AG08396 (cell line): ENCODE measurements around the gene ANTXR2.
"Not testable (repeated sequence)": the region's sequence is repeated elsewhere in the genome, so short reads cannot be mapped to it uniquely, and the experiment has no call there.

Experiments
- DNase-seq: peaks from one replicate; pipeline ENCODE4 v3.0.0; 2012; ENCODE audit warnings: low spot score, mixed read lengths

Gene ANTXR2

DNA sequence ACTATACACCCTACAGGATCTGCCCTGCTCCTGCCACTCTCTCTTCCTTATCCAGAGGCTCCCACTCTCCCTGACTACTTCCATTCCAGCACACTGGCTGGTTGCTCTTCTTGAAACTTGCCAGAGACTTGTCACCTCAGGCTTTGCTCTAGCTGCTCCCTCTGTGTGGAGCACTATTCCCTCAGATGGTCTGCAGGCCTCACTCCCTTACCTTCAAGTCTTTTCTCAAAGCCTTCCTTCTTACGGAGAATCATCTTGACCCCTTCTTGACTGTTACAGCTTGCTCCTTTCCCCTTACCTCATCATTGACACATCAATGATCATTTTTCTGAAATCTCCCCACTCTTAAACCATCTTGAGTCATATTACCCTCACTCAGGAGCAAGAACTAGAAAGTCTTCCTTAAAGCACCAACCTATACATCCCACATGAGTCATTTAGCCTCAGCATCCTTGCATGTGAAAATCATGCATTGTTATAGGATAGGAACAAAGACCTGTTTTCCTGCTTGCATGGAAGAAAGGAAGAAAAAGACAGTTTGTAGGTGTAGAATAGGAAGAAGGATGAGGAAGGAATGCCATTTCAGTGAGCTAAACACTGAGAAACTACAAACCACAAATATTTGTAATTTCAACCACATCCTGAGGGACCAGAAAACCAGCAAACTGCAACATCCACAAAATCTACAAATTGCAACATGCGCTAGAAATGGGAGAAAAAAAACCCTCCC, 55.7 kb downstream of the ANTXR2 start:
- DNase-seq: peak; percentile 47

DNA sequence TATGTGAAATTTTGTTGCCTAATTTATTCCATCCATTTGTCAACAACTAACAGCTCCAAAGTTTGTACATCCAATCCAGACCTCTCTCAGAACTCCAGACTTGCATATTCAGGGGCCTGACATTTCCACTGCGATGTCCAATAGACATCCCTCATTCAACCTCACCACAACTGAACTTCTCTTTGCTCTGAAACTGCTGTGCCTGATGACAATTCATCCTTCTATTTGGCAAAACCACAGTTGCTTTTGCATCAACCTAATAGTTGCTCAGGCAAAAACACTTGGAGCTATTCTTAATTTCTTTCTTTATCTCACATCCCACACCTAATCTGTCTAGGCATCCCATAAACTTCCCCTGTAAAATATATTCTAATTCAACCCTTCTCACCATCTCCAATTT, 56.5 kb downstream of the ANTXR2 start:
- DNase-seq: no peak

DNA sequence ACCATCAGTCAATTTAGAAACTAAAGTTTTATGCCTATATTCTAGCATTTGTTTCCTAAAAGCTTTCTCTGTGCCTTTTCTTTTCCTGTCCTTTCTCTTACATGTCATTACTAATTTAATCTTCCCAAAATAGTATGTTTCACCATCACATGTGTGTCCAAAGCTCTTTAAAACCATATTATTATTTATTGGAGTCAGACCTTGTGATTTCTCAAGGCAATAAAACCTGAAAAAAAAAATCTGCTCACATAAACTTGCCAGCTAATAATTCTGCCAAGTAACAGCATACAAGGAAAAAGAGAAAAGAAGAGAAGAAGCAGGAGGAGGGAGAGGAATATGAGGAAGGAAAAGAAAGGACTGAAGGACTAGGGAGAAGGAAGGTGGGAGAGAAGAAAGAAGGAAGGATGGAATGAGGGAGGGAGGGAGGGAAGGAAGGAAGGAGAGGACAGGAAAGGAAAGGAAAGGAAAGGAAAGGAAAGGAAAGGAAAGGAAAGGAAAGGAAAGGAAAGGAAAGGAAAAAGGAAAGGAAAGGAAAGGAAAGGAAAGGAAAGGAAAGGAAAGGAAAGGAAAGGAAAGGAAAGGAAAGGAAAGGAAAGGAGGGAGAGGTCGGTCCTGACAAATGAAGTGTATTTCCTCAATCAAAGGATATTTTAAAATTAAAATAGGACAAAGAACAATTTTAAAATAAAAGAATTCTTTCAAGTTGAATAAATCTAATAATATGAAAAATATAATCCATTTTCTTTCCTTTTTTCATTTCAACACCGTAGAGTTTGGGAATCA, 57.4 kb downstream of the ANTXR2 start:
- DNase-seq: no peak

DNA sequence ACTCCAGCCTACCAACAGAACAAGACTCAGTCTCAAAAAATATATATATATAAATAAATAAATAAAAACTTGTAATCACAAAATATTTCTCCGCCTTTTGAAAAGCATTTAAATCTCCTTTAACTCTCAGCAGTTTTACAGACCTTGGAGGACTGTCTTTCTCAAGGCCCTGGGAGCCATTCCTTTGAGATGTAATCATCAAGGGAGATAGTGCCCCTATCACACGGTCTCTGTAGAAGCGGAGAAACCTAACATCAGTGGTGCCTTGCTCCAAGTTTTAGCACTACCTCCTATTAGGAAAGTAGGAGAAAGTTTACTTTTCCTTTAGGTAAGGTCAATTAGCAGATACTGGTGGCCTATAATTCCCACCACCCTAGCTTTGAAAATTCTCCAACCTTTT, 58.5 kb downstream of the ANTXR2 start:
- DNase-seq: no peak

DNA sequence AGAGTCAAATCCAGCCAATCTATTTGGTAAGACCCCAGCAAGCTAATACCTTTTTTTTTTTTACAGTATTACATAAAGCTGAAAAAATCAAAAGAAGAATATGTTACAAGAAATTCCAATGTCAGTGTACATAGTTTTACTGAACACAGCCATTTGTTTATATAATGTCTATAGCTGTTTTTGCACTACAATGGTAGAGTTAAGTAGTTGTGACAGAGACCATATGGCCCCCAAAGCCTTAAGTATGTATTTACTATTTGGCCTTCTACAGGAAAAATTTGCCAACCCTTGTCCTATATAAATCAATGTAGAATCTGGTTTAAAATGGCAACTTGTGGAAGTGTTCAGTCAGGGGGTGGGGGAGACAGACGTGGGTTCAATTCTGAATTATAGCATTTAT, 60.7 kb downstream of the ANTXR2 start:
- no peak for DNase-seq

DNA sequence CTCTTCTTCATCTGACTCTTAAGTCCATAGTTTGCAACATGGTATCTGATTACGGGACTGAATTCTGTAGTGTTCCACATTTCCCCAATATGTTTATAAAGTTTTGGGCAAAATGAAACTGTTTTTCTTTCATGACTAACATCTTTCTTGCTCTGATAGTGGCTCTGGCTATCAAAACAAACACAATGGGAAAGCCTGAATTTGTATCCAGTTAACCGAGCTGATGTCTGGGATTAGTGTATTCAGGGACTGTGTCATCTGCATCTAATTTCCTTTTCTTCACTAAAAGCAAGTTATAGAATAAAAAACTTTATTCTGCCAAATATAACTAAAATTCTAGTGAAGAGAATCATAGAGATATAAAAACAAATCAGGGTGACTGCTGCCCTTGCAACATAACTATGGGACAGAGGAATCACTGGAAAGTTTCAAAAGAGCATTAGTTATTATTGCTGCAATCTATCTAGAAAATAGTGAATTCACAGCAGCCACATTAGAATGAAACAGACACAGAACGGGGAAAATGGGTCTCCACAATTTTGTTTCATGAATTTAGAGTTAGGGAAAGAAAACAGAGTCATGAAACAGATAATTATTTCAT, 61.3 kb downstream of the ANTXR2 start:
- peak; percentile 34 for DNase-seq

DNA sequence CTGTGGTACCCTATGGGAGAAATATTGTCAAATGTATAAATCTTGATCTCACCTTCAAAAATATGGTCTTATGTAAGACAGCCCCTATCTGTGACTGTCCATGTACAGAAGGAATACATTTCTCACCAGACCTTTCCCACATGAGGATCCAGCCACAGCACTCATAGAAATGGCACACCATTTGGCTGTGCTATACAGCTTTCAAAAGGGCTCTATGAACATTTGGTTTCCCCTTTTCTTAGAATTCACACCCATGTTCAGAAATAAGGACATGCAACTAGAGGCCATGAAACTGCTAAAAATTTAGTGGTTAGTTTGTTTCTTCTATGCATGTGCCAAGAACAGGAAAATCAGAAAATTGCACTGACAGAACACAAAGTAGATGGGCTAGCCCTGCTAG, 62.7 kb downstream of the ANTXR2 start:
- DNase-seq: no peak

DNA sequence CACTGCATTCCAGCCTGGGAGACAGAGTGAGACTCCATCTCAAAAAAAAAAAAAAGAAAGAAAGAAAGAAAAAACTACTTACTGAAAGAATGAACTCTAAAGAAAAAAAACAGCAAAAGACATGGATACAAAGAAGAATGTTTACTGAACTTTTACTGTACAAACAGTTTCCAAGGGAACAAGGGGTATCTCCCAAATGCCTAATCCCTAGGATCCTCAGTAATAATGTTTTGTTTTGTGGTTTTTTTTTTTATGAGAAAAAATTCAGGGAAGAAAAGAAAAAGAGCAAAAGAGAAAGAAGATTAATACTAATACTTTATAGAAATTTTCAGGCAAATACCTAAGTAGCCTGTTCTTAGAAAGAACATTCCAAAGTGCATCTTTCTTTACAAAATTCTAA, 63.2 kb downstream of the ANTXR2 start:
- no peak for DNase-seq

DNA sequence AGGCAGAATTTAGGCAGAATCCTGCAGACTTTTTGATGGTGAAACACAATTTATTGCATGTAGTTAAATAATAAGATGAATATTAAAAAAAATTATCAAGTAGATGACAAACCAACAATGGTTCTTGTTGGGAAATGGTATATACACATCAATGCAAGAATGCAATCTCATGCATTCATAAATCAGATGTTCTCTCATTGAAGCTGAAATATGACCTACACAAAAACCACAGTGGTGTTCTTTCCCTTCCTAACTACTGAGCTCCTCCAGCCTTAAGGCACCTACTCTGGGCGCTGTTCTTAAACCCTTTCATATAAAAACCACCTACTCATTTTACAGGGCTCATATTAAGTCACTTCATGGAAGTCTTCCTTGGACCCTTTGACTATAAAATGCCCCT, 64.1 kb downstream of the ANTXR2 start:
- no peak for DNase-seq

DNA sequence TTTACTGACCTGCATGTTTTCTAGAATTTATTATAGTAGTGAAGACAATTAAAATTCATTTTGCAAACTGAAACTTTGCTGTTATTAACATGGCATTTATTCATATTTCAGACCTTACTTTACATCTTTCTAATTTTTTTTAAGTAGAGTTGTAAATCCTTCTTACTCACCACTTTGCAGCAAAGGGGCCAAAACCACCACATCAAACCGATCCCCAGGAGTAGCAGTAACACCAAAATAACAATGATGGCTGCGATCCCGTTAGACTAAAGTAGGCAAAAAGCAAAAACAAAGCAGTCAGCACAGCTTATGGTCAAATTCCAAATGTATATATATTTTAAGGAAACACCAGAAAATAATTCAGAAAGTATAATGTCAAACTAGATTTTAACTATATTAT, 64.7 kb downstream of the ANTXR2 start:
- DNase-seq: no peak

DNA sequence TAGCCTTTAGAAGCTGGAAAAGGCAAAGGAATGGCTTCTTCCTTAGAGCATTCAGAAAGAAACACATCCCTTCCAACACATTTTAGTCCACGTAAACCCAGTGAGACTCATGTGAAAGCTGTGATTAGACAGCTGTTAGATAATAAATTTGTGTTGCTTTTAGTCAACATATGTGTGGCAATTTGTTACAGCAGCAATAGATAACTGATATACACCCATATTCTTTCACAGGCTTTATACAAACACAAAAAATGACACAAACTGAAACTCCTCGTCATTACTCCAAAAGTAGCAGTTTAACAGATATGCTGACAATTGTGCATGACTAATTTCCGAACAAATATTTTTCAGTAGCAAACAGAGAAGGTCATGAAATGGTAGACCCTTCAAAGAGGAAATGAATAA, 65.3 kb downstream of the ANTXR2 start:
- no peak for DNase-seq

DNA sequence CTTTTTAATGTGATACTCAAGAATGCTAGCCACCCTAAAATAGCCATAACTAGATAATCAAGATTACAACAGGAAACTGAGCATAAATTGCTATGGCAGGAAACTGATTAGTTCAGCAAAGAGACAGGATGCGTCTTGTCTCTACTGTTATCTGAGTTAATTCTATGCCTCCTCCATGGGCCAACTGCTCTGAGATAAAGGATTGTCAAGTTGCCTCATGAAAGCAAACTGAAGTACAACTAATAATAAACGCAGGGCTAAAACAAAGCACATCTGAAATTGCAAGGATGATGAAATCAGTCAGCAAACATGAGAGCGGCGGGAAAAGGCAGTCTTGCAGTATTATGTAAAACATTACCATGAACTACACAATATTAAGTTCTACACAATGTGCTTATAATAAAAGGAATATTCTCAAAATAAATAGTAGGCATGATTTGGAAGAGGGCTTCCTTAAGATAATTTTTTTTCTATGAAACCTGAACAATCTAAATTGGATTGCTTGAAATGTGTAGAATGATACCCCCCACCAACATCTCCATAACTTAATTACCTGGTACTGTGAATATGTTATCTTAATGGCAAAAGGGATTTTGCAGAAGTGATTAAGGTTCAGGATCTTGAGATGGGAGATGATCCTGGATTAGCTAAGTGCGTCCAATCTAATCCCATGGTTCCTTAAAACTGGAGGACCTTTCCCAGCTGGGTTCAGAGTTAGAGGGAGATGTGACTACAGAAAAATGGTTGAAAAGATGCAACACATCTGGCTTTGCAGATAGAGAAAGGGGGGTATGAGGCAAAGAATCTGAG, 65.9 kb downstream of the ANTXR2 start:
- no peak for DNase-seq

DNA sequence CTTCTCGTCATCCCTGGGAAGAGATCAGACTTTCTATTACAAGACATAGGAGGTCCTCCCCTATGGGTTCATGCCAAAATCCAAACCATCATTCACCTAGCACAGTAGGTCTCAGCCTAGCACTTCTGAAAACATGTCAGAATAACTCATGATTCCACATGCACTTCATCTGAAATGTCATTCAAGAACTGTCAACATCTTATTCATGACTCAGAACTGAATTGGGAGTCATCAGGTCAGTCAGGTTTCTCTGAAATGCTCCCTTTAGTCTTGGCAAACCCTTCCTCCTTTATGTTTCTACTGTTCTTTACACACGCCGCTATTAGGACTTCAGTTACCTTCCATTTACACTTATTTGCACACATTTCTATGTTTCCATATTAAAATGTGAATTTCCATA, 67.2 kb downstream of the ANTXR2 start:
- no peak for DNase-seq

DNA sequence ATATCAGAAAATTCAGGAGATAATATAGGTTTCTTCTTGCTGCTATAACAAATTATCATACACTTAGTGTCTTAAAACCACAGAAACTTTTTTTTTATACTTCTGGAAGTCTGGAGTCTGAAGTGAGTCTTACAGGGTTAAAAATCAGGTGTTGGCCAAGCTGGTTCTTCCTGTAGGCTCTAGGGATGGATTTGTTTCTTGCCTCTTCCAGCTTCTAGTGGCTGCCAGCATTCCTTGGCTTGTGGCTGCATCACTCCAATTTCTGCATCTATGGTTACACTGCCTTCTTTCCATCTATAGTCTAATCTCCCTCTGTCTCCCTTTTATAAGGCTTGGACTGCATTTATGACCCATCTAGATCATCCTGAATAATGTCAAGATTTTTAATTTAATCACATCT, 68.7 kb downstream of the ANTXR2 start:
- DNase-seq: no peak

DNA sequence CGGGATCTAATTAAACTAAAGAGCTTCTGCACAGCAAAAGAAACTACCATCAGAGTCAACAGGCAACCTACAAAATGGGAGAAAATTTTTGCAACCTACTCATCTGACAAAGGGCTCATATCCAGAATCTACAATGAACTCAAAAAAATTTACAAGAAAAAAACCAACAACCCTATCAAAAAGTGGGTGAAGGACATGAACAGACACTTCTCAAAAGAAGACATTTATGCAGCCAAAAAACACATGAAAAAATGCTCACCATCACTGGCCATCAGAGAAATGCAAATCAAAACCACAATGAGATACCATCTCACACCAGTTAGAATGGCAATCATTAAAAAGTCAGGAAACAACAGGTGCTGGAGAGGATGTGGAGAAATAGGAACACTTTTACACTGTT, 70.5 kb downstream of the ANTXR2 start:
- not testable (repeated sequence) for DNase-seq

DNA sequence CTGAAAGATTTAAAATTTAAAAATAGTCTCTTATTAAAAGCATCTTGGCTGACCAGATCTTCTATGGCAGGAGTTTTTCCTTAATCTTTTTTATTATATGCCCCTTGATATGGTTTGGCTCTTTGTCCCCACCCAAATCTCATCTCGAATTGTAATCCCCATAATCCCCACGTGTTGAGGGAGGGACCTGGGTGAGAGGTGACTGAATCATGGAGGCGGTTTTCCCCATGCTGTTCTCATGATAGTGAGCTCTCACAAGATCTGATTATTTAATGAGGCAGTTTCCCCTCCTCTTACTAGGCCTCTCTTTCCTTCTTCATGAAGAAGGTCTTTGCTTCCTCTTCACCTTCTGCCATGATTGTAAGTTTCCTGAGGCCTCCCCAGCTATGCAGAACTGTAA, 74.0 kb downstream of the ANTXR2 start:
- not testable (repeated sequence) for DNase-seq

DNA sequence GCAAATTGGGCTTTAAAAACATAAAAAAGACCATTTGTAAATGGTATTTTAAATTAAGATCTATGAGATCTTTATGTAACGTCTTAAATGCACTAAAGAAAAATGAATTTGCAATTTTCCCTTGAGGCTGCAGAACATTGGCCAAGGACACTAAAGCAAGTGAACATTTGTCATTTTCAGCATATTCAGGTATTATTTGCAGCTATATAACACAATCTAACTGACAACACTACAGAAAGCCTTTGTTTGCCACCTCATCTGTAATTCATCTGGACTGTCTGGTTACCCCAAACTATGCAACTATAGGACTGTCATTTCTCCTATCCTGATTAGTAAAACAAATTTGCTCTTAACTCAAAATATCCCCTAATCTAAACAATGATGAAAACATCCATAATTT, 74.8 kb downstream of the ANTXR2 start:
- no peak for DNase-seq

DNA sequence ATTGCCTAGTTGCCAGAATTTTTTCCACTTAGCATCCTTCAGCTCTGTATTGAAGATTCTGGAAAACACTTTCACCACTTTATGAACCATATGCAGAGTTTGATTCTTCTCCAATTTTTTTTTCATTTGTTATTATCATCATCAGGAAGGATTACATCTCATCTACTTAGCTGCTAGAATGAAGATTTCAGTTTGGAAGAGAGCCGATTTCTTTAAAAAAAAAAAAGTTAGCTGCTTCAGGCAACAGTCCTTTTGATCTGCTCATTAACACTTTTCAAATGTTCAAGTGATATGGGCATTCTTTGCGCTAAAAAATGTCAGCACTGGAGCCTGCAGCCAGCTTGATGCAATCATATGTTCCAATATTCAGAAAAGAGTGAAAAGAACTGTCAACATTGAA, 76.2 kb downstream of the ANTXR2 start:
- DNase-seq: no peak

DNA sequence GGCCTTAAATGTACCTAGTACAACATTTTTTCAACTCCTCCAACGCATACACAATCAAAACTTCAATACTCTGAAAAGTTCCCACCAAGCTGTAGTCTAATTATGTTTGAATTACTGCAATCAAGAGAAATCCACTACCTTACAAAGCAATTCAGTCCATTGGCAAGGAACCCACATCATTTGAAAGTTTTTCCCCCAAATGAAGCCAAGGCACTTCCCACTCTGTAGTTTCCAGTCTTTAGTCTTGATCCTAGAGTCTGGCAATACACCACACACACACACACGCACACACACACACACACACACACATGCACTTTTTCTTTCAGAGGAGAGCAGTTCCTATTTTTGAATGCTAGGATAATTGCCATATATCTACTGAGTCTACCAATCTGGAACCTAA, 79.6 kb downstream of the ANTXR2 start:
- no peak for DNase-seq

DNA sequence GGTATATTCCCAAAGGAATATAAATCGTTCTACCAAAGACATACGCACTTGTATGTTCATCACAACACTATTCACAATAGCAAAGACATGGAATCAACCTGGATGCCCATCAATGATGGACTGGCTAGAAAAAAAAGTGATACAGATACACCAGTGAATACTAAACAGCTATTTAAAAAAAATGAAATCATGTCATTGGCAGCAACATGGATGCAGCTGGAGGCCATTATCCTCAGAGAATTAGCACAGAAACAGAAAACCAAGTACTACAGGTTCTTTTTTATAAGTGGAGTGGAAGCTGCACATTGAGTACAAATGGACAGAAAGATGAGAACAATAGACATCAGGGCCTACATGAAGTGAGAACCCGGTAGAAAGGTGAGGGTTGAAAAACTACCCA, 81.4 kb downstream of the ANTXR2 start:
- DNase-seq: no peak

DNA sequence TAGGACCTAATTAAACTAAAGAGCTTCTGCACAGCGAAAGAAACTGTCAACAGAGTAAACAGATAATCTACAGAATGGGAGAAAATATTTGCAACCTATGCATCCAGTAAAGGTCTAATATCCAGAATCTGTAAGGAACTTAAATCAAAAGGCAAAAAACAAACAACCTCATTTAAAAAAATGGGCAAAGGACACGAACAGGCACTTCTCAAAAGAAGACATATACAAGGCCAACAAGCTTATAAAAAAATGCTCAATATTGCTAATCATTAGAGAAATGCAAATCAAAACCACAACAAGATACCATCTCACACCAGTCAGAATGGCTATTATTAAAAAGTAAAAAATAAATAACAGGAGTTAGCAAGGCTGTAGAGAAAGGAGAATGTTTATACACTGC, 81.9 kb downstream of the ANTXR2 start:
- DNase-seq: not testable (repeated sequence)

DNA sequence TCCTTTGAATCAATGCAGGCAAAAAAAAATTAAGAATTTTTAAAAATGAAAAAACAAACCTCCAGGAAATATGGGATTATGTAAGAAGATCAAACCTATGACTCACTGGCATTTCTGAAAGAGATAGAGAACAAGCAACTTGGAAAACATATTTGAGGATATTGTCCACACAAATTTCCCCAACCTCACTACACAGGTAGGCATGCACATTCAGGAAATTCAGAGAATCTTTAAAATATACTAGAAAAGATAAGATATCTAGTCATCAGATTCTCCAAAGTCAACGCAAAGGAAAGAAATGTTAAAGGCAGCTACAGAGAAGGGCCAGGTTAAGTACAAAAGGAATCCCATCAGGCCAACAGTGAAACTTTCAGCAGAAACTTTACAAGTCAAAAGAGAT, 85.6 kb downstream of the ANTXR2 start:
- DNase-seq: no peak

DNA sequence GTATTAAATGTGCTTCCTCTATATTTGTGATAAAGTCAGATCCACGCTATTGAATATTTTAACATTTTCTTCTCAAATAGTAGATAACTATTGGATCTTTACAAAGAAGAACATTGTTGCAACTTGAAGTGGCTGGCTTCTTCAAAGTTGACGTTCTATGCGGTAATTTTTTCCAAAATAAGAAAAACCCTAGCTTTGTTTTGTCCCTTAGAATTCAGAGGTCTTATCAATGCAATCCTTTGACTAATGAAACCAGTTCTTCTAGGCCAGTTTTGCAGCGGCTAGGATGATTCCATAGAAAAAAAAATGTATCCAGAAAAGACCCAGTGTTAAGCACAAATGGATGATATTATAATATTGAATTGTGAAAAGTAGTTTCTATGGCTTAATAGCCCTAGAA, 89.6 kb downstream of the ANTXR2 start:
- DNase-seq: no peak
